HCT116 (cell line): ENCODE data around the gene CLEC10A. TPM values are rescaled to one million over a fixed set of nuclear protein-coding genes. Genes with fewer than 3 reads are reported as not detected.

Source experiments
- ATAC-seq: fragments of 200-7000 bp; cut with Tn5 transposase; 2 replicates; pipeline ENCODE4 v1.9.1; 2020; ENCODE audit warnings: mild to moderate bottlenecking, moderate library complexity
- BruUV-seq: library from RNA; stranded (reverse); fragments of 400-500 nt; replicated peaks from 2 replicates; lab custom pipeline; 2021; lab: Mats Ljungman, UMichigan
- CTCF ChIA-PET: fragments of 300-600 bp; sonication (Branson Sonifier 250); formaldehyde crosslinking; loops from one replicate; lab custom pipeline; 2021; ENCODE audit warnings: antibody characterized with exemption; lab: Charles Lee
- POLR2A ChIA-PET: fragments of 300-600, 350-600 bp; sonication (Branson Sonifier 250); formaldehyde crosslinking; loops from one replicate; lab custom pipeline; 2021; ENCODE audit warnings: antibody characterized with exemption; lab: Charles Lee
- RAD21 ChIA-PET, 2 experiments: fragments of 300-600 bp; sonication (Branson Sonifier 250); formaldehyde crosslinking; loops; one replicate each; lab custom pipeline; 2023; ENCODE audit warnings: low total read pairs in 2 of 2; ENCODE audit not compliant: uncharacterized antibody in 2 of 2, unreplicated experiment in 2 of 2, low non-redundant PET in 1 of 2; lab: Charles Lee
- DNase-seq: peaks from one replicate; pipeline ENCODE4 v3.0.0-alpha.2; 2010; ENCODE audit warnings: low read depth, low spot score
- H2AFZ ChIP-seq: fragments of 200-600 bp; shearing (Covaris generic), sonication (generic); 2 replicates; pipeline ENCODE4 v1.6.1; 2017; ENCODE audit warnings: low read depth, mixed run types, mixed read lengths, antibody characterized with exemption, low read length; ENCODE audit not compliant: poor library complexity, severe bottlenecking
- H3K27ac ChIP-seq: 2 replicates; pipeline ENCODE4 v1.5.1; 2012; ENCODE audit warnings: low read depth, low read length
- H3K27me3 ChIP-seq: fragments of 200-600 bp; sonication (generic); 2 replicates; pipeline ENCODE4 v1.6.1; 2016; ENCODE audit warnings: mixed run types, low read length, mixed read lengths; ENCODE audit not compliant: insufficient read depth
- H3K36me3 ChIP-seq, 2 experiments: fragments of 200-500 bp in 1 of 2; fragments of 200-600 bp in 1 of 2; sonication (Bioruptor generic) in 1 of 2; sonication (generic) in 1 of 2; 2 replicates each; pipeline versions ENCODE4 v1.5.1 to v1.6.1; 2014 to 2016; ENCODE audit warnings: low read length in 2 of 2, inconsistent platforms in 1 of 2, mixed read lengths in 1 of 2, mixed run types in 1 of 2; ENCODE audit not compliant: insufficient read depth in 2 of 2, control insufficient read depth in 1 of 2
- H3K4me1 ChIP-seq, 2 experiments: fragments of 200-600 bp in 1 of 2; sonication (generic) in 1 of 2; 2 replicates each; pipeline versions ENCODE4 v1.5.1 to v1.6.1; 2012 to 2017; ENCODE audit warnings: low read length in 2 of 2, inconsistent platforms in 1 of 2, mild to moderate bottlenecking in 1 of 2, mixed read lengths in 1 of 2, mixed run types in 1 of 2, moderate library complexity in 1 of 2; ENCODE audit not compliant: insufficient read depth in 2 of 2, control insufficient read depth in 1 of 2
- H3K4me2 ChIP-seq: fragments of 200-600 bp; sonication (generic); 2 replicates; pipeline ENCODE4 v1.6.1; 2017; ENCODE audit warnings: mixed run types, low read length, mixed read lengths
- H3K4me3 ChIP-seq, 2 experiments: fragments of 200-600 bp in 1 of 2; sonication (generic) in 1 of 2; replicated peaks in 1 of 2; 2 replicates each; pipeline ENCODE4 v1.5.1; 2011 to 2016; ENCODE audit warnings: low read length in 2 of 2, control low read depth in 1 of 2, low read depth in 1 of 2, mild to moderate bottlenecking in 1 of 2, mixed read lengths in 1 of 2, mixed run types in 1 of 2
- H3K79me2 ChIP-seq: fragments of 200-600 bp; sonication (generic); 2 replicates; pipeline ENCODE4 v1.6.1; 2017; ENCODE audit warnings: mild to moderate bottlenecking, mixed run types, low read length, moderate library complexity, mixed read lengths; ENCODE audit not compliant: insufficient read depth
- H3K9ac ChIP-seq: fragments of 200-600 bp; sonication (generic); 2 replicates; pipeline ENCODE4 v1.6.1; 2016; ENCODE audit warnings: low read length, mixed read lengths
- H3K9me2 ChIP-seq: fragments of 200-600 bp; sonication (generic), shearing (Covaris generic); 2 replicates; pipeline ENCODE4 v1.6.1; 2017; ENCODE audit warnings: mixed run types, mild to moderate bottlenecking, moderate library complexity; ENCODE audit not compliant: insufficient read depth
- H3K9me3 ChIP-seq, 2 experiments: fragments of 200-500 bp in 1 of 2; fragments of 200-600 bp in 1 of 2; sonication (Bioruptor generic) in 1 of 2; sonication (generic) in 1 of 2; 2 replicates each; pipeline ENCODE4 v1.6.1; 2014 to 2017; ENCODE audit warnings: low read length in 2 of 2, mixed read lengths in 2 of 2, inconsistent platforms in 1 of 2, low read depth in 1 of 2, mild to moderate bottlenecking in 1 of 2, mixed run types in 1 of 2, moderate library complexity in 1 of 2; ENCODE audit not compliant: control insufficient read depth in 1 of 2, insufficient read depth in 1 of 2
- H4K20me1 ChIP-seq: fragments of 200-600 bp; sonication (generic), shearing (Covaris generic); 2 replicates; pipeline ENCODE4 v1.6.1; 2017; ENCODE audit warnings: mixed run types, mild to moderate bottlenecking, moderate library complexity; ENCODE audit not compliant: insufficient read depth
- ATF3 ChIP-seq: IDR thresholded peaks from 2 replicates; pipeline ENCODE4 v1.6.1; 2012
- CBX3 ChIP-seq: IDR thresholded peaks from 2 replicates; pipeline ENCODE4 v1.6.1; 2012; ENCODE audit warnings: low read depth
- CEBPB ChIP-seq: IDR thresholded peaks from 2 replicates; pipeline ENCODE4 v1.6.1; 2012; ENCODE audit warnings: low read depth
- EGR1 ChIP-seq: IDR thresholded peaks from 2 replicates; pipeline ENCODE4 v1.6.1; 2012; ENCODE audit warnings: low read depth
- EZH2phosphoT487 ChIP-seq: fragments of 200-600 bp; IDR thresholded peaks from 2 replicates; pipeline ENCODE4 v1.6.1; 2018; ENCODE audit warnings: antibody characterized with exemption, borderline replicate concordance
- FOSL1 ChIP-seq: IDR thresholded peaks from 2 replicates; pipeline ENCODE4 v1.6.1; 2012; ENCODE audit warnings: low read depth
- JUND ChIP-seq: IDR thresholded peaks from 2 replicates; pipeline ENCODE4 v1.6.1; 2012
- POLR2A ChIP-seq: IDR thresholded peaks from 2 replicates; pipeline ENCODE4 v1.7.0; 2011; ENCODE audit warnings: borderline replicate concordance; ENCODE audit not compliant: insufficient read depth, insufficient read length; ENCODE audit errors: extremely low read depth
- POLR2AphosphoS5 ChIP-seq: IDR thresholded peaks from 2 replicates; pipeline ENCODE4 v1.6.1; 2011; ENCODE audit warnings: mild to moderate bottlenecking, low read depth, low read length, moderate library complexity
- REST ChIP-seq: IDR thresholded peaks from 2 replicates; pipeline ENCODE4 v1.6.1; 2012; ENCODE audit warnings: low read depth
- SIN3A ChIP-seq: IDR thresholded peaks from 2 replicates; pipeline ENCODE4 v1.6.1; 2012; ENCODE audit warnings: low read depth
- SP1 ChIP-seq: IDR thresholded peaks from 2 replicates; pipeline ENCODE4 v1.6.1; 2012; ENCODE audit warnings: low read depth
- TCF7L2 ChIP-seq: IDR thresholded peaks from 2 replicates; pipeline ENCODE4 v1.7.0; 2011; ENCODE audit warnings: borderline replicate concordance, inconsistent platforms; ENCODE audit not compliant: insufficient read depth, insufficient read length; ENCODE audit errors: extremely low read depth
- YY1 ChIP-seq: IDR thresholded peaks from 2 replicates; pipeline ENCODE4 v1.6.1; 2011; ENCODE audit warnings: low read length, low read depth, moderate library complexity, mild to moderate bottlenecking; ENCODE audit not compliant: insufficient replicate concordance; ENCODE audit errors: extremely low read depth
- ZFX ChIP-seq: fragments of 450-650 bp; IDR thresholded peaks from 2 replicates; pipeline ENCODE4 v1.6.1; 2017
- intact Hi-C: fragments of 100-400 bp; cut with micrococcal nuclease; formaldehyde crosslinking; loops from 2 replicates; pipeline ENCODE4 v1.10.0; 2022
- total RNA-seq: library from RNA; stranded (reverse); gene quantifications from one replicate; pipeline ENCODE4 v1.2.1, GENCODE V29; 2021; ENCODE audit not compliant: unreplicated experiment
- TF ChIP-seq, protein P1 (sequence below): IDR thresholded peaks from 2 replicates; pipeline ENCODE4 v1.6.1; 2011; ENCODE audit warnings: mild to moderate bottlenecking, low read length, moderate library complexity; ENCODE audit not compliant: insufficient replicate concordance; ENCODE audit errors: extremely low read depth

The CLEC10A gene
- total RNA-seq, 1 experiment from 2014 or later, result not detected

DNA sequence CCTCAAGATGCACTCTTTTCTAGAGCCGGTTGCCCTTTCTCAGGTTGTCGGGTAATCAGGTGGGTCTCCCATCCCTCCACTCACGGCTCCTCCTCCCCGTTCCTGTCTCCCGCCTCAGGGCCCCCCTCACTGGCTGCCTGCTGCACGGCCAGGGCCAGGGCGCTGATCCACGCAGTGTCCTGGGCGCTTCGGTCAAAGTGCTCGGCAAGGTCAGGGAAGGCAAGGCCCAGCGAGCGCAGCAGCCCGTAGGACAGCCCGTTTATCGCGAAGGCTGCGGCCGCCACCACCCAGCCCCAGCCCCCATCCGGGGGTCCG is 36.9 kb downstream of the CLEC10A start:
- Histone ChIP-seq H3K9me3 (no peaks in the 10 kb centered on the region), H3K4me2 (no peak overlapping the region), H3K36me3 (no peaks in the 10 kb centered on the region), H3K9ac (no peak overlapping the region), H3K9me2 (no peaks in the 10 kb centered on the region), H4K20me1 (no peaks in the 10 kb centered on the region), H3K79me2 (no peaks in the 10 kb centered on the region), H2AFZ (no peak overlapping the region), H3K27me3 (no peaks in the 10 kb centered on the region), H3K27ac (no peak overlapping the region), H3K4me3 (no peak overlapping the region), H3K4me1 (peaks cover 19 to 28% of the 10 kb centered on the region in 2 experiments)
- no peak for TF ChIP-seq POLR2AphosphoS5
- no peak for TF ChIP-seq CEBPB
- ATAC-seq (no peak), DNase-seq (no peak)
- ChIA-PET POLR2A (interaction anchor here (0.6 kb wide), 1 partner anchor 103 kb away, joined by 3 read pairs; no protein-coding TSS in a partner anchor), RAD21 (no interaction called here), CTCF (no interaction called here)
- no TSS peak for BruUV-seq
- intact Hi-C loops, result no loop called here

- H3K36me3 ChIP-seq, result no peaks in the 10 kb centered on the region
- no peak overlapping the region for H3K9ac ChIP-seq
- DNase-seq (no peak), ATAC-seq (no peak)
- no peak overlapping the region for H3K27ac ChIP-seq
- ChIA-PET CTCF (no interaction called here), RAD21 (no interaction called here), POLR2A (interaction anchor here (0.6 kb wide), 1 partner anchor 103 kb away, joined by 3 read pairs; no protein-coding TSS in a partner anchor)
- no peaks in the 10 kb centered on the region for H4K20me1 ChIP-seq
- H3K27me3 ChIP-seq, result no peaks in the 10 kb centered on the region
- BruUV-seq, result no TSS peak
- H3K9me2 ChIP-seq, result no peaks in the 10 kb centered on the region
- H3K79me2 ChIP-seq, result no peaks in the 10 kb centered on the region
- no peak overlapping the region for H3K4me3 ChIP-seq
- H2AFZ ChIP-seq, result no peak overlapping the region
- intact Hi-C loops, result no loop called here
- H3K4me2 ChIP-seq, result no peak overlapping the region
- peaks cover 18 to 23% of the 10 kb centered on the region in 2 experiments for H3K4me1 ChIP-seq
- no peaks in the 10 kb centered on the region for H3K9me3 ChIP-seq
- no peak for TF ChIP-seq FOSL1
- TF ChIP-seq POLR2A, result no peak
- TF ChIP-seq CEBPB, result no peak
- TF ChIP-seq SIN3A, result no peak
- TF ChIP-seq REST, result no peak
- no peak for TF ChIP-seq EGR1
- no peak for TF ChIP-seq EZH2phosphoT487
- TF ChIP-seq JUND, result no peak
- TF ChIP-seq TCF7L2, result no peak
- no peak for TF ChIP-seq SP1
- no peak for TF ChIP-seq ATF3
- TF ChIP-seq ZFX, result no peak
- no peak for TF ChIP-seq CBX3
- TF ChIP-seq, protein P1, sequence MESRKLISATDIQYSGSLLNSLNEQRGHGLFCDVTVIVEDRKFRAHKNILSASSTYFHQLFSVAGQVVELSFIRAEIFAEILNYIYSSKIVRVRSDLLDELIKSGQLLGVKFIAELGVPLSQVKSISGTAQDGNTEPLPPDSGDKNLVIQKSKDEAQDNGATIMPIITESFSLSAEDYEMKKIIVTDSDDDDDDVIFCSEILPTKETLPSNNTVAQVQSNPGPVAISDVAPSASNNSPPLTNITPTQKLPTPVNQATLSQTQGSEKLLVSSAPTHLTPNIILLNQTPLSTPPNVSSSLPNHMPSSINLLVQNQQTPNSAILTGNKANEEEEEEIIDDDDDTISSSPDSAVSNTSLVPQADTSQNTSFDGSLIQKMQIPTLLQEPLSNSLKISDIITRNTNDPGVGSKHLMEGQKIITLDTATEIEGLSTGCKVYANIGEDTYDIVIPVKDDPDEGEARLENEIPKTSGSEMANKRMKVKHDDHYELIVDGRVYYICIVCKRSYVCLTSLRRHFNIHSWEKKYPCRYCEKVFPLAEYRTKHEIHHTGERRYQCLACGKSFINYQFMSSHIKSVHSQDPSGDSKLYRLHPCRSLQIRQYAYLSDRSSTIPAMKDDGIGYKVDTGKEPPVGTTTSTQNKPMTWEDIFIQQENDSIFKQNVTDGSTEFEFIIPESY, result no peak
- TF ChIP-seq YY1, result no peak
Measured at GRCh38 chr17:7042501-7043181, 37.4 kb downstream of the CLEC10A start.
